Measurements from ENCODE around the gene EXT2. TPM values are rescaled to one million over a fixed set of nuclear protein-coding genes. Genes with fewer than 3 reads are reported as not detected.

EXT2 gene
- total and polyA plus RNA-seq, 8 donors = 14.4 to 36.3 (median 24.9) TPM

- TF ChIP-seq, protein P1, sequence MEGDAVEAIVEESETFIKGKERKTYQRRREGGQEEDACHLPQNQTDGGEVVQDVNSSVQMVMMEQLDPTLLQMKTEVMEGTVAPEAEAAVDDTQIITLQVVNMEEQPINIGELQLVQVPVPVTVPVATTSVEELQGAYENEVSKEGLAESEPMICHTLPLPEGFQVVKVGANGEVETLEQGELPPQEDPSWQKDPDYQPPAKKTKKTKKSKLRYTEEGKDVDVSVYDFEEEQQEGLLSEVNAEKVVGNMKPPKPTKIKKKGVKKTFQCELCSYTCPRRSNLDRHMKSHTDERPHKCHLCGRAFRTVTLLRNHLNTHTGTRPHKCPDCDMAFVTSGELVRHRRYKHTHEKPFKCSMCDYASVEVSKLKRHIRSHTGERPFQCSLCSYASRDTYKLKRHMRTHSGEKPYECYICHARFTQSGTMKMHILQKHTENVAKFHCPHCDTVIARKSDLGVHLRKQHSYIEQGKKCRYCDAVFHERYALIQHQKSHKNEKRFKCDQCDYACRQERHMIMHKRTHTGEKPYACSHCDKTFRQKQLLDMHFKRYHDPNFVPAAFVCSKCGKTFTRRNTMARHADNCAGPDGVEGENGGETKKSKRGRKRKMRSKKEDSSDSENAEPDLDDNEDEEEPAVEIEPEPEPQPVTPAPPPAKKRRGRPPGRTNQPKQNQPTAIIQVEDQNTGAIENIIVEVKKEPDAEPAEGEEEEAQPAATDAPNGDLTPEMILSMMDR (IDR thresholded peaks at IDR 0.05) = no peak
- H3K27ac ChIP-seq = no peak overlapping the region
- H3K4me1 ChIP-seq = peaks cover 0 to 8% (median 4%) of the 10 kb centered on the region in 3 donors
- intact Hi-C loops (cut with DNase I) = no loop called here
- no peak for FAIRE-seq
- no peaks in the 10 kb centered on the region for H3K9me3 ChIP-seq
- H3K36me3 ChIP-seq = peaks cover 0 to 10% (median 0%) of the 10 kb centered on the region in 3 donors
- no peak for DNase-seq
- 78 to 85% methylated on average over 3 of the region's 3 CpGs for WGBS, 2 donors
- H3K4me3 ChIP-seq = no peak overlapping the region
- ATAC-seq = no peak
- no peaks in the 10 kb centered on the region for H3K27me3 ChIP-seq
These were observed 24.3 kb upstream of the EXT2 start for GRCh38 chr11:44071157-44071556.

GRCh38 chr11:44072757-44073658 lies 22.5 kb upstream of the EXT2 start:
- FAIRE-seq (no peak), DNase-seq (no peak), ATAC-seq (no peak)
- intact Hi-C loops (cut with DNase I) = no loop called here
- H3K9me3 ChIP-seq = no peaks in the 10 kb centered on the region
- H3K4me1 ChIP-seq = no peaks in the 10 kb centered on the region
- no peak overlapping the region for H3K4me3 ChIP-seq
- no peak overlapping the region for H3K27ac ChIP-seq
- H3K27me3 ChIP-seq = no peaks in the 10 kb centered on the region
- TF ChIP-seq, protein P1 (IDR thresholded peaks at IDR 0.05) = no peak
- peaks cover 0 to 10% (median 0%) of the 10 kb centered on the region in 3 donors for H3K36me3 ChIP-seq
- 92 to 95% methylated on average over 8 of the region's 8 CpGs for WGBS, 2 donors

DNA sequence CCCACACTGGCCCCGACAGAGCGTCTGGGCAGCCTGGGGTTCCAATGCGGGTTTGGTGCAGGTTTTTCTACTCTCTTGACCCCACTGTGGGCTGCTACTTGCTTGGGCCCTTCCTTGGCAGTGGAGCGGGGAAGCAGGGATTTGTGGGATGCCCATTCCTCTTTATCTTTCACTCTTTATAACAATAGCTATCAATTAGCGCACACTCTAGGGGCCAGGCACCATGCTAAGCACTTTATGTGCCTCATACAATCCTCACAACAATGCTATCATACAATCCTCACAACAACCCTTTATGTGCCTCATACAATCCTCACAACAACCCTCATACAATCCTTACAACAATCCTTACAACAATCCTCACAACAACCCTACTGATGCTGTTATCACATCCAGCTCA lies 16.7 kb upstream of the EXT2 start:
- Histone ChIP-seq H3K27me3 (no peaks in the 10 kb centered on the region), H3K4me1 (no peaks in the 10 kb centered on the region), H3K36me3 (peaks cover 0 to 12% (median 0%) of the 10 kb centered on the region in 3 donors), H3K4me3 (no peak overlapping the region), H3K9me3 (no peaks in the 10 kb centered on the region), H3K27ac (no peak overlapping the region)
- 89 to 92% methylated on average over 5 of the region's 5 CpGs for WGBS, 2 donors
- TF ChIP-seq, protein P1 (IDR thresholded peaks at IDR 0.05) = no peak
- FAIRE-seq (no peak), DNase-seq (no peak), ATAC-seq (no peak)
- intact Hi-C loops (cut with DNase I) = no loop called here

GRCh38 chr11:44079376-44079775 lies 16.1 kb upstream of the EXT2 start:
- H3K27me3 ChIP-seq = no peaks in the 10 kb centered on the region
- ATAC-seq (no peak), FAIRE-seq (no peak), DNase-seq (no peak)
- intact Hi-C loops (cut with DNase I) = no loop called here
- TF ChIP-seq, protein P1 (IDR thresholded peaks at IDR 0.05) = no peak
- no peak overlapping the region for H3K27ac ChIP-seq
- 84 to 90% methylated on average over 6 of the region's 6 CpGs for WGBS, 2 donors
- no peaks in the 10 kb centered on the region for H3K4me1 ChIP-seq
- H3K36me3 ChIP-seq = peaks cover 0 to 13% (median 0%) of the 10 kb centered on the region in 3 donors
- no peaks in the 10 kb centered on the region for H3K9me3 ChIP-seq
- H3K4me3 ChIP-seq = no peak overlapping the region

- DNase-seq = no peak
- ATAC-seq = no peak
- H3K27ac ChIP-seq = no peak overlapping the region
- H3K36me3 ChIP-seq = peaks cover 0 to 3% (median 0%) of the 10 kb centered on the region in 3 donors
- H3K9me3 ChIP-seq = no peaks in the 10 kb centered on the region
- no peaks in the 10 kb centered on the region for H3K27me3 ChIP-seq
- TF ChIP-seq, protein P1 (IDR thresholded peaks at IDR 0.05) = no peak
- no peak for FAIRE-seq
- 96 to 98% methylated on average over 9 of the region's 9 CpGs for WGBS, 2 donors
- intact Hi-C loops (cut with DNase I) = no loop called here
- no peaks in the 10 kb centered on the region for H3K4me1 ChIP-seq
- no peak overlapping the region for H3K4me3 ChIP-seq
These were observed 14.5 kb upstream of the EXT2 start for GRCh38 chr11:44080951-44081350.

Data from pancreas (tissue), 10 donors.